GM21447 (cell line): ENCODE measurements around the gene HUWE1.
"Not testable (repeated sequence)": the region's sequence is repeated elsewhere in the genome, so short reads cannot be mapped to it uniquely, and the experiment has no call there.

Experiments
- ATAC-seq: cut with Tn5 transposase; IDR thresholded peaks from one replicate; pipeline ENCODE4 v1.9.1; 2021; ENCODE audit not compliant: unreplicated experiment

The HUWE1 gene

DNA sequence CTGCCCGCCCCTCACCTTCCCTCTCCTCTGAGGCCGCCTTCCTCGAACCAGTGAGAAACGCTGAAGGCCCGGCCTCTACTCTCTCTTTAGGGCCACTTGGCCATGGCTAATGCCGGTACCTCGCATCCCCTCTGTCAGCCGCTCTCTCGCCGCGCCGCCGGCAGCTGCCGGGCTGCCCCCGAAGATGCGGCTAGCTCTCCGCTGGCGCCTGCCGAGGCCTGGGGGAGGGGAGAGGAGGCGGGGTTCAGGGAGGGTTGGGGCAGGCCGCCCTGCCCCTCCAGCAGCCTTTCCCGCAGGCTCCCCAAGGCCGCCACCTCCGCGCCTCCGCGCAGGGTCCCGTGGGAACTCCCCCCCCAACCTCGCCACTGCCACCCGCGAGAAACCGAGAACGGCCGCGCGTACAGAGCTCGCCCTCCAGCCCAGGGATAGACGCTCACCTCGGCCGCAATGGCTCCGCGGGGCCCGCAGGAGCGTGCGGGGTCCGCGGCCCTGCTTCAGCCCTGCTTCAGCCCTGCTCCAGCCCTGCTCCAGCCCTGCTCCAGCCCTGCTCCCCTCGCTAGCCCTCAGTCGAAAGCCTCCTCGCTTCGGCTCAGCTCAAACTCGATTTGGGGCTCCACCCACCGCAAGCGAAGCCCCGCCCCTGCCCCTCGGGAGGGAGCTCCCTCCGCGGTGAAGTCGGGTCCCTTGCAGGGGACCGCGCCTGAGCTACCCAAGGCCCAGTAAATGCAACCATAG lies at the start of gene HUWE1:
TSS of gene HUWE1 (minus strand) at position 569 of the 735 bp plus-strand sequence. CDS start 32,612 bp downstream, outside the sequence.
- peak; percentile 37 for ATAC-seq

DNA sequence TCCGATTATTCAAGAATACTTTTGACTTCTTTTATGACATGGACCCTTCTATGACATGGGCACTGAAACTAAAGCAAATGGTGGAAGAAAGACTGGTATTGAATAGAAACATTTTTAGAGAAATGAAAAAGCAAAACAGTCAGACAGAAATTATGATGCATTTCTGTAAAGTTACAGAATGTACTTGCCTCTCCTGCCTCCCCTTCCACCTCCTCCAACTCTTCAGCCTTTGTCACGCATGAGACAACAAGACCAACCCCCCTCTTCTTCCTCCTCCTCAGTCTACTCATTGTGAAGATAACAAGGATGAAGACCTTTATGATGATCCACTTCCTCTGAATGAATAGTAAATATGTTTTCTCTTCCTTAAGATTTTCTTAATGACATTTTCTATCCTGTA lies 46.3 kb upstream of the HUWE1 start:
- ATAC-seq: no peak

- ATAC-seq: no peak
Measured at GRCh38 chrX:53729751-53730150, 43.2 kb upstream of the HUWE1 start.

- ATAC-seq: no peak
Measured at GRCh38 chrX:53728506-53728905, 42.0 kb upstream of the HUWE1 start.

DNA sequence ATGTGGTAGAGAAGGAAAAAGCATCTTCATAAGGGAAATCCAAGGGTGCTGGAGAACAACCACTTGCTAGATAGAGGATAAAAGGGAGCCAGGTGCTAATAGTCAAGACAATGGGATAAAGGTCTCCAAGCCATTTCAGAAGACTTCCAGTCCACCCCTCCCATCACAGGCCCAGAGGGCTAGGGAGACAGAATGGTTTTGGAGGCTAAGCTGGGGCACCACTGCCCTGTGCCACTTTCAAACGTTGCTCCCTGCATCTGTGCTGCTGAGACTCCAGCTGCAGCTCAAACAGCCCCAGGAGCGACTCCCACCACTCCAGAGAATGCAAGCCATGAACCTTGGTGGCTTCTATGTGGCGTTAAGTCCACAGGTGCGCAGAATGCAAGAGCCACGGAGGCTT lies 38.4 kb upstream of the HUWE1 start:
- ATAC-seq: no peak

- no peak for ATAC-seq
Measured at GRCh38 chrX:53723381-53723780, 36.9 kb upstream of the HUWE1 start.

GRCh38 chrX:53721610-53722009 lies 35.1 kb upstream of the HUWE1 start:
- not testable (repeated sequence) for ATAC-seq

GRCh38 chrX:53719666-53720065 lies 33.1 kb upstream of the HUWE1 start:
- not testable (repeated sequence) for ATAC-seq

DNA sequence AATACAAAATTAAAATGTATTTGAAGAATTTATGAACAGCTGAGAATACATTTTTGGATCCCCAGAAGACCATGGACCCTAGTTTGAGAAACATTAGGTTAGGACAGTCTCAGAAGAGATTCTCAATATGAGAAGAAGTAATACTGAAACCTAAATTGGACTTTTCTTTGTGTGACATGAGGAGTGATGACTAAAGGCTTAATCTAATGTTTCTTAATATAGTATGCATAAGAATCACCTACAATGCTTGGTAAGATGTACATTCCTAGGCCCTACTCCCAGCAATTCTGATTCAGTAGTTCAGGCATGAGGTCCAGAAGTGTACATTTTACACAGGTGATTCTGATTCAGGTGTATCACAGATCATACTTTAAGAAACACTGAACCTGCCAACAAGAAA lies 31.6 kb upstream of the HUWE1 start:
- no peak for ATAC-seq

GRCh38 chrX:53717205-53717604 lies 30.7 kb upstream of the HUWE1 start:
- ATAC-seq: no peak

- peak; percentile 35 for ATAC-seq
Measured at GRCh38 chrX:53716328-53717088, 30.0 kb upstream of the HUWE1 start.

DNA sequence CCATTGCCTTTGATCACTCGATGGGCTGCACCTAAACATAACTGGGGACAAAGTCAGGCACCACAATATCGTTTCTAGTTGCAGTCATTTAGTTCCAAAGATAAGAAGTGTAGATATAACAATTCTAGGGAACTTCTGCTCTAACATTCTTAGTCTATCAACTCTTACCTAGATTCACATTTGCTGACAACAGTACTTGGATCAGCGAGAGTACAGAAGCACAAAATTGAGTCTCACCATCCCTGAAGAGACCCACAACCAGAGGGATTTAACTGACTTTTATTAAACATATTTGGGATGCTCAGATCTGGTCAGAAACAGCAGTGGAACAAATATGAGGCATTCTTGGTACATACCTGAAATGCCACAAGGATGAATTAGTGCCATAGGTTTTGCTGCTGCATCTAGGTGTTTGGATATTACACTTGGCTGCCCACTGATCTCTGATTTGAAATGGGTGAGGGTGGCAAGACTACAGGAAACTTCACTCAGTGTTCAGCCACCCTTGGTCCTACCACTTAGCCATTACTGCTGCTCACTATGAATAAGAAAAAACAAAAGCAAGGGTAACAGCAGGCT lies 28.9 kb upstream of the HUWE1 start:
- ATAC-seq: no peak

DNA sequence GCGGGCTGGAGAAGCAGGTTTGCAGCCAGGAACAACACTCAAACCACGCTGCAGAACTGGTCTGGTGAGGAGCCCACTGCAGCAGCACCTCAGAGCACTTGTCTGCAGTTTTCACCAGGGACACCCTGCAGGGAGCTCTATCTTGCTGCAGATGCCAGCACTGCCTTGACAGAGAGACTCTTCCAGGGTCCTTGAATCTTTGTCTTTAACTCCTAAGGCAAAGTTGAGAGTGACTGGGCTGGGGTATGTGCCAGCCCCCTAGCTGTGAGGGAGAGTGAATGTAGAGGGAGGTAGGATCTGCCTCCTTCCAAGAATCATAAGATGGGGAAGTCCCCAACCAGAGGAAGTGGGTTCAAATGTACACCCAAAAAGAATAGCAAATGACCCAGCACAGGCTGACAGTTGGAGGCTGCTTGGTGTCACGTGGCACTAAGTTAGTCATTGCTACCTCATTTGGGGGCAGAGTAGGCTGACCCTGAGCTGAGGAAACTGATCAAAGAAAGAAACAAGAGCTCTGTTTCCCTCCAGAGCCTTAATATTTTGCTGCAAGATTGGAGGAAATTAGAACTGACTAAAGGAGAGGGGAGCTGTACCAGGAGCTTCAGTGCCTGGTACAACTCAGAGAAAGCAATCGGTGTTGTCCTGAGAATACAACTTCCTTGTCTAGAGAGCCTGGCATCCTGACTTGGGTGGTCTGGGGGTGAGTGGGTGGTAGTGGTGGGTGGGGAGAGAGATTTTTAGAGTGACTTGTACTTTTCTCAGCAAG lies 28.2 kb upstream of the HUWE1 start:
- ATAC-seq: peak; percentile 80

DNA sequence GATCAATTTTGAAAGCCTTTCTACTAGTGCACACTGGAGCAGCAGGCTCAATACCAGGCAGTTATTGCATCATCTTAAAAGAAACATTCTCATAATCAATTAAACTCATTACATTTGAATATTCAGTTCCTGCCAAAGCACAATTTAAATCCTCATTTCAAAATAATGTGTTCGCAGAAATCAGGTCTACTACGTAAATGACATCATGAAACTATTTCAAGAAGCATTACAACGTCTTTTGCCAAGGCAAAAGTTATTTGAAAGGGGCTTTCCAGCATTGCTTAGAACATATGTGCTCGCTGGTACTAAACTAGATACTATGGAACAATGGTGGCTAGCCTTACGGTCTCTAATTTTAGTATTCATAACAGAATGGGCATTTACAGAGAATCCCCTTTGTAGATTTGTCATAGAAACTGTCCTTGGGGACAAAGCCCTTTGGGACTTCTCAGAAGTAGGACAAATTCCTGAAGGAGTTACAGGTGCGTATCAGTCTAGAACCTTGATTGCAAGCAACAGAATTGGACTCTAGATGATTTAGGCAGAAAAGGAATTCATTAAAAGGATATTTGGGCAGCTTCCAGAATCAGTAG lies 27.6 kb upstream of the HUWE1 start:
- no peak for ATAC-seq

GRCh38 chrX:53711436-53711835 lies 24.9 kb upstream of the HUWE1 start:
- ATAC-seq: no peak

DNA sequence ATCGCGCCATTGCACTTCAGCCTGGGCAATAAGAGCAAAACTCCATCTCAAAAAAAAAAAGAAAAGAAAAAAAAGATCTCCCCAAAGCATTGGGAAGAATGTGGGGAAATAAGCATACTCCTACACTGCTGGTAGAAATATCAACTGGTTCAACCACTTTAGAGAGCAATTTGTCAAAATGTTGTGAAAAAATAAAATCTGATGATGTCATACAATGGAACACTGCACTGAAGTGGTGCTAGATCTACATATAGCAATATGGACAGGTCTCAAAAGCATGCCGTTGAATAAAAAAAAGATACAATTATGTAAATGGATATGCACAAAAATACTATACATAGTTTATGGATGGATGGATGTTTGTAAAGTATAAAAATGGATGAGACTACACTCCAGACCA lies 18.3 kb upstream of the HUWE1 start:
- no peak for ATAC-seq

GRCh38 chrX:53704294-53704693 lies 17.8 kb upstream of the HUWE1 start:
- no peak for ATAC-seq

DNA sequence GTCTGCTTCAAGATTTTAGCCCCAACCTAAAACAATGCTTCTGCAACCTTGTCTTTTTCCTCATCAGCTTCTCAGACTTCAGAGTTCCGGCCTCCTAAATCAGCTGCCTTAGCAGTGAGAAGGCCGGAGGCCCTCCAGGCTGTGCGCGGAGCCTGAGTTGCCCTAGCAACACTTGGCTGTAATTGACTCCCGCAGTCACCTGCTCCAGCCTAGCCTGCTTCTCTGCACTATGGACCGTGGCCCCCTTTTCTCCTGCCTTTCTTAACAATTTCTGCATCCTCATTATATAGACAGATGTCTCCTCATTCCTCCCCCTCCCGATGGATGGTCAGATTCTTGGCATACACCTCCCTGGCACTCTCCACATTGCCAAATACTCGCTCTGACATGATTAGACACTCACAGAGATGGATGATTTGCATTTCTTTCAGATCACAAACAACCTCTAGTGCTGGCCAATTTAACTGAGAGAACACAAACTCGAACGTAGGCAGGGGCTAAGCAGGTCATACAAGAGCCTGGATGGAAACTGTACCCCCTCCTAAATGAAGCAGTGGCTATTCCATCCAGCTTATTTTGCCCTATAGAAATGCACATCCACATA lies 9.5 kb upstream of the HUWE1 start:
- no peak for ATAC-seq

GRCh38 chrX:53694642-53695041 lies 8.1 kb upstream of the HUWE1 start:
- no peak for ATAC-seq

DNA sequence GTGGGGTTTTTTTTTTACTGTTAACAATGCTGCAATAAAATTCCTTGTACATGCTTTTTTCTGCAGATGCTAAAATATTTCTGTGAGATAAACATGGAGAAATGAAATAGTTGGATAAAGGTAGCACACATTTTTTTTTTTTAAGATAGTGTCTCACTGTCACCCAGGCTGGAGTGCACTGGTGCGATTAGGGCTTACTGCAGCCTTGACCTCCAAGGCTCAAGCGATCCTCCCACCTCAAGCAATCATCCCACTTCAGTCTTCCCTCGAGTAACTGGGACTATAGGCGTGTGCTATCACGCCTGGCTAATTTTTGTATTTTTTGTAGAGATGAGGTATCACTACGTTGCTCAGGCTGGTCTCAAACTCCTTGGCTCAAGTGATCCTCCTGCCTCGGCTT lies 1.8 kb upstream of the HUWE1 start:
- no peak for ATAC-seq

DNA sequence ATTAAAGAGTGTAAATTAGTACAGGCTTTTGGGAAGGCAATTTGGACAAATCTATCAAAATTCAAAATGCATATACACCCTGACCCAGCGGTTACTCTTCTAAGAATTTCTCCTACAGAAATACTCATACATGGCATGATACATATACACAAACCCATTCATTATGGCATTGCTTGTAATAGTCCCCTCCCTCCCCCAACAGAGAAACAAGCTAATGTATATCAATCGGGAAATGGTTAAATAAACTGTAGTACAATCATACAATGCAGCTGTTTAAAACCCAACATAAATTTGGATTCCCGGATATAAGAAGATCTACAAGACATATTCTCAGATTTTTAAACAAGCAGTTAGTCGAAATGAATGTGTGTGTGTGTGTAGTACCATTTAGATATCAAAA lies 808 bp downstream of the HUWE1 start:
- ATAC-seq: no peak
